ENCODE measurements around the gene TREM2. TPM values are rescaled to one million over a fixed set of nuclear protein-coding genes. Genes with fewer than 3 reads are reported as not detected.

TREM2 gene
- total RNA-seq, 6 experiments from 2014 or later, result 0.20 to 4.6 (median 2.3) TPM

GRCh38 chr6:41155132-41155805 lies 7.6 kb downstream of the TREM2 start:
- DNase-seq, result no peak

GRCh38 chr6:41153992-41154625 lies 8.8 kb downstream of the TREM2 start, which contains the start of gene TREML1:
TSS of gene TREML1 (minus strand) at chr6:41154347. CDS start at chr6:41154288, 59 bp downstream.
- H3K27ac ChIP-seq, result no peak within 1 kb of the TSS
- H3K9me3 ChIP-seq, result no peaks in the 10 kb centered on the region
- no peaks in the 10 kb centered on the region for H3K4me1 ChIP-seq
- TF ChIP-seq CTCF (IDR thresholded peaks at IDR 0.05), result no peak
- TF ChIP-seq POLR2A (IDR thresholded peaks at IDR 0.05), result no peak
- no peaks in the 10 kb centered on the region for H3K27me3 ChIP-seq
- ATAC-seq (no peak), DNase-seq (no peak)
- H3K36me3 ChIP-seq, result no peaks in the 10 kb centered on the region
- intact Hi-C loops (cut with DNase I), result no loop called here
- 57% methylated on average over 1 of the region's 5 CpGs for WGBS (ENCODE audit: insufficient coverage, low coverage, low lambda C conversion rate, missing lambda C conversion rate)
- no peak within 1 kb of the TSS for H3K4me3 ChIP-seq

More at GRCh38 chr6:41155132-41155805, 7.6 kb downstream of the TREM2 start:
- H3K9me3 ChIP-seq, result no peaks in the 10 kb centered on the region
- ATAC-seq, result no peak
- intact Hi-C loops (cut with DNase I), result no loop called here
- H3K36me3 ChIP-seq, result no peaks in the 10 kb centered on the region
- no peak for TF ChIP-seq POLR2A (IDR thresholded peaks at IDR 0.05)
- TF ChIP-seq CTCF (IDR thresholded peaks at IDR 0.05), result no peak
- 57% methylated on average over 3 of the region's 7 CpGs for WGBS (ENCODE audit: insufficient coverage, low coverage, low lambda C conversion rate, missing lambda C conversion rate)
- H3K27me3 ChIP-seq, result no peaks in the 10 kb centered on the region
- H3K4me3 ChIP-seq, result no peak overlapping the region
- no peak overlapping the region for H3K27ac ChIP-seq
- no peaks in the 10 kb centered on the region for H3K4me1 ChIP-seq

- Histone ChIP-seq H3K27ac (no peak overlapping the region), H3K27me3 (no peaks in the 10 kb centered on the region), H3K4me3 (no peak overlapping the region), H3K4me1 (no peaks in the 10 kb centered on the region), H3K36me3 (no peaks in the 10 kb centered on the region), H3K9me3 (no peaks in the 10 kb centered on the region)
- WGBS (ENCODE audit: insufficient coverage, low coverage, low lambda C conversion rate, missing lambda C conversion rate), result 94% methylated on average over 2 of the region's 4 CpGs
- no peak for DNase-seq
- ATAC-seq, result no peak
- TF ChIP-seq POLR2A (IDR thresholded peaks at IDR 0.05) (no peak), CTCF (IDR thresholded peaks at IDR 0.05) (no peak)
- intact Hi-C loops (cut with DNase I), result no loop called here
Measured at GRCh38 chr6:41153451-41153850, 9.5 kb downstream of the TREM2 start.

- no peak for DNase-seq
- no peak overlapping the region for H3K27ac ChIP-seq
- WGBS (ENCODE audit: insufficient coverage, low coverage, low lambda C conversion rate, missing lambda C conversion rate), result no CpG with 5 or more reads among the region's 1 CpG
- H3K36me3 ChIP-seq, result no peaks in the 10 kb centered on the region
- no peaks in the 10 kb centered on the region for H3K4me1 ChIP-seq
- no peak for ATAC-seq
- no peak overlapping the region for H3K4me3 ChIP-seq
- H3K9me3 ChIP-seq, result no peaks in the 10 kb centered on the region
- TF ChIP-seq POLR2A (IDR thresholded peaks at IDR 0.05), result no peak
- no peak for TF ChIP-seq CTCF (IDR thresholded peaks at IDR 0.05)
- intact Hi-C loops (cut with DNase I), result no loop called here
- no peaks in the 10 kb centered on the region for H3K27me3 ChIP-seq
Measured at GRCh38 chr6:41150671-41151070, 12.2 kb downstream of the TREM2 start.

Data from right lobe of liver (tissue), 6 donors.